Activated naive CD8-positive, alpha-beta T cell (primary cell): Measurements from ENCODE around the gene ABCG2.
"Not testable (repeated sequence)": the region's sequence is repeated elsewhere in the genome, so short reads cannot be mapped to it uniquely, and the experiment has no call there.

Experiments used
- H3K27ac Mint-ChIP-seq: one replicate; pipeline ENCODE4 v1.8.0; 2021; ENCODE audit warnings: mixed read lengths
- H3K27me3 Mint-ChIP-seq: one replicate; pipeline ENCODE4 v1.8.0; 2021; ENCODE audit warnings: mixed read lengths
- H3K36me3 Mint-ChIP-seq: one replicate; pipeline ENCODE4 v1.8.0; 2021; ENCODE audit warnings: mixed read lengths
- H3K4me1 Mint-ChIP-seq: one replicate; pipeline ENCODE4 v1.8.0; 2021; ENCODE audit warnings: low read depth, mixed read lengths
- H3K4me3 Mint-ChIP-seq: one replicate; pipeline ENCODE4 v1.8.0; 2021; ENCODE audit warnings: mild to moderate bottlenecking, mixed read lengths
- H3K9me3 Mint-ChIP-seq: one replicate; pipeline ENCODE4 v1.8.0; 2021; ENCODE audit warnings: low read depth, mixed read lengths

Gene ABCG2

GRCh38 chr4:88144866-88145300 is 13.6 kb downstream of the ABCG2 start:
- Mint-ChIP-seq H3K27me3 (peaks cover 1% of the 10 kb centered on the region), H3K4me1 (no peaks in the 10 kb centered on the region), H3K27ac (no peak overlapping the region), H3K4me3 (no peak overlapping the region), H3K9me3 (no peaks in the 10 kb centered on the region), H3K36me3 (no peaks in the 10 kb centered on the region)

GRCh38 chr4:88144048-88144447 is 14.4 kb downstream of the ABCG2 start:
- H3K36me3 Mint-ChIP-seq: no peaks in the 10 kb centered on the region
- H3K27me3 Mint-ChIP-seq: peaks cover 1% of the 10 kb centered on the region
- H3K9me3 Mint-ChIP-seq: no peaks in the 10 kb centered on the region
- H3K4me3 Mint-ChIP-seq: no peak overlapping the region
- H3K27ac Mint-ChIP-seq: no peak overlapping the region
- H3K4me1 Mint-ChIP-seq: no peaks in the 10 kb centered on the region

- H3K27me3 Mint-ChIP-seq: peaks cover 1% of the 10 kb centered on the region
- no peak overlapping the region for H3K4me3 Mint-ChIP-seq
- no peaks in the 10 kb centered on the region for H3K9me3 Mint-ChIP-seq
- no peaks in the 10 kb centered on the region for H3K36me3 Mint-ChIP-seq
- no peaks in the 10 kb centered on the region for H3K4me1 Mint-ChIP-seq
- H3K27ac Mint-ChIP-seq: no peak overlapping the region
These were observed 14.9 kb downstream of the ABCG2 start for GRCh38 chr4:88143504-88143903.

- no peaks in the 10 kb centered on the region for H3K36me3 Mint-ChIP-seq
- H3K27me3 Mint-ChIP-seq: peaks cover 2% of the 10 kb centered on the region
- H3K9me3 Mint-ChIP-seq: no peaks in the 10 kb centered on the region
- H3K4me1 Mint-ChIP-seq: no peaks in the 10 kb centered on the region
- no peak overlapping the region for H3K4me3 Mint-ChIP-seq
- H3K27ac Mint-ChIP-seq: no peak overlapping the region
These were observed 19.9 kb downstream of the ABCG2 start for GRCh38 chr4:88138561-88138960.

GRCh38 chr4:88137112-88137511 is 21.3 kb downstream of the ABCG2 start:
- no peaks in the 10 kb centered on the region for H3K9me3 Mint-ChIP-seq

GRCh38 chr4:88136249-88136648 is 22.2 kb downstream of the ABCG2 start:
- Mint-ChIP-seq H3K27ac (no peak overlapping the region), H3K9me3 (no peaks in the 10 kb centered on the region), H3K27me3 (peaks cover 4% of the 10 kb centered on the region), H3K4me3 (no peak overlapping the region), H3K36me3 (no peaks in the 10 kb centered on the region), H3K4me1 (no peaks in the 10 kb centered on the region)

More at GRCh38 chr4:88137112-88137511, 21.3 kb downstream of the ABCG2 start:
- H3K36me3 Mint-ChIP-seq: no peaks in the 10 kb centered on the region
- no peaks in the 10 kb centered on the region for H3K4me1 Mint-ChIP-seq
- peaks cover 4% of the 10 kb centered on the region for H3K27me3 Mint-ChIP-seq
- no peak overlapping the region for H3K27ac Mint-ChIP-seq
- no peak overlapping the region for H3K4me3 Mint-ChIP-seq

GRCh38 chr4:88135356-88135663 is 23.1 kb downstream of the ABCG2 start:
- peaks cover 4% of the 10 kb centered on the region for H3K27me3 Mint-ChIP-seq
- H3K4me3 Mint-ChIP-seq: no peak overlapping the region
- H3K36me3 Mint-ChIP-seq: no peaks in the 10 kb centered on the region
- no peak overlapping the region for H3K27ac Mint-ChIP-seq
- H3K4me1 Mint-ChIP-seq: no peaks in the 10 kb centered on the region
- no peaks in the 10 kb centered on the region for H3K9me3 Mint-ChIP-seq

- Mint-ChIP-seq H3K36me3 (no peaks in the 10 kb centered on the region), H3K9me3 (no peaks in the 10 kb centered on the region), H3K4me3 (no peak overlapping the region), H3K27me3 (peaks cover 4% of the 10 kb centered on the region), H3K4me1 (no peaks in the 10 kb centered on the region), H3K27ac (no peak overlapping the region)
These were observed 23.7 kb downstream of the ABCG2 start for GRCh38 chr4:88134536-88135355.

- Mint-ChIP-seq H3K4me3 (no peak overlapping the region), H3K36me3 (no peaks in the 10 kb centered on the region), H3K27me3 (peaks cover 4% of the 10 kb centered on the region), H3K4me1 (no peaks in the 10 kb centered on the region), H3K27ac (no peak overlapping the region), H3K9me3 (no peaks in the 10 kb centered on the region)
These were observed 24.3 kb downstream of the ABCG2 start for GRCh38 chr4:88134111-88134510.

GRCh38 chr4:88130544-88131305 is 27.7 kb downstream of the ABCG2 start:
- H3K27me3 Mint-ChIP-seq: peaks cover 6% of the 10 kb centered on the region
- H3K27ac Mint-ChIP-seq: no peak overlapping the region
- no peak overlapping the region for H3K4me3 Mint-ChIP-seq
- no peaks in the 10 kb centered on the region for H3K36me3 Mint-ChIP-seq
- no peaks in the 10 kb centered on the region for H3K4me1 Mint-ChIP-seq
- no peaks in the 10 kb centered on the region for H3K9me3 Mint-ChIP-seq

GRCh38 chr4:88130003-88130402 is 28.4 kb downstream of the ABCG2 start:
- Mint-ChIP-seq H3K4me3 (no peak overlapping the region), H3K36me3 (no peaks in the 10 kb centered on the region), H3K9me3 (no peaks in the 10 kb centered on the region), H3K27me3 (peaks cover 6% of the 10 kb centered on the region), H3K4me1 (no peaks in the 10 kb centered on the region), H3K27ac (no peak overlapping the region)

GRCh38 chr4:88122260-88122659 is 36.2 kb downstream of the ABCG2 start:
- not testable (repeated sequence) for H3K4me1 Mint-ChIP-seq, H3K4me3 Mint-ChIP-seq, H3K27ac Mint-ChIP-seq, H3K27me3 Mint-ChIP-seq
- Mint-ChIP-seq H3K36me3 (peaks cover 12% of the 10 kb centered on the region), H3K9me3 (peaks cover 28% of the 10 kb centered on the region)

- Mint-ChIP-seq H3K27me3 (peaks cover 2% of the 10 kb centered on the region), H3K36me3 (peaks cover 12% of the 10 kb centered on the region)
These were observed 38.5 kb downstream of the ABCG2 start for GRCh38 chr4:88119943-88120342.

GRCh38 chr4:88115587-88115986 is 42.9 kb downstream of the ABCG2 start:
- H3K27me3 Mint-ChIP-seq: no peaks in the 10 kb centered on the region
- no peaks in the 10 kb centered on the region for H3K4me1 Mint-ChIP-seq
- peaks cover 4% of the 10 kb centered on the region for H3K36me3 Mint-ChIP-seq
- H3K4me3 Mint-ChIP-seq: no peak overlapping the region
- H3K27ac Mint-ChIP-seq: no peak overlapping the region
- peaks cover 22% of the 10 kb centered on the region for H3K9me3 Mint-ChIP-seq

More at GRCh38 chr4:88119943-88120342, 38.5 kb downstream of the ABCG2 start:
- Mint-ChIP-seq H3K9me3 (peaks cover 28% of the 10 kb centered on the region), H3K4me1 (no peaks in the 10 kb centered on the region), H3K4me3 (no peak overlapping the region), H3K27ac (no peak overlapping the region)

GRCh38 chr4:88112856-88113255 is 45.6 kb downstream of the ABCG2 start:
- no peaks in the 10 kb centered on the region for H3K4me1 Mint-ChIP-seq
- no peaks in the 10 kb centered on the region for H3K36me3 Mint-ChIP-seq
- no peak overlapping the region for H3K27ac Mint-ChIP-seq
- H3K9me3 Mint-ChIP-seq: no peaks in the 10 kb centered on the region
- no peak overlapping the region for H3K4me3 Mint-ChIP-seq
- no peaks in the 10 kb centered on the region for H3K27me3 Mint-ChIP-seq
